Measurements from ENCODE around the gene ASXL3. TPM values are rescaled to one million over a fixed set of nuclear protein-coding genes. Genes with fewer than 3 reads are reported as not detected.

ASXL3 gene
- total and polyA plus RNA-seq, 9 of the 15 experiments (the other 6 are each of a cell fraction or from before 2014, with no cell fraction given), result not detected

GRCh38 chr18:33596178-33596854 is 18.3 kb downstream of the ASXL3 start (continued):
- no peak for TF ChIP-seq YY1 (IDR thresholded peaks at IDR 0.05; ENCODE audit: borderline replicate concordance in 1 of 3, control insufficient read depth in 1 of 3, extremely low read depth in 1 of 3, insufficient read depth in 3 of 3, insufficient read length in 1 of 3, insufficient replicate concordance in 2 of 3, low read depth in 1 of 3, low read length in 2 of 3)
- TF ChIP-seq CREBBP (IDR thresholded peaks at IDR 0.05; ENCODE audit: low read depth, low read length), result no peak
- no peak for TF ChIP-seq NKRF (IDR thresholded peaks at IDR 0.05; ENCODE audit: borderline replicate concordance)
- TF ChIP-seq OTX1 (CRISPR knock-in tag; IDR thresholded peaks at IDR 0.05), result no peak
- TF ChIP-seq U2AF2 (optimal IDR thresholded peaks at IDR 0.05; ENCODE audit: low read depth, low read length), result no peak
- no peak for TF ChIP-seq SNIP1 (IDR thresholded peaks at IDR 0.05; ENCODE audit: low read depth)
- no peak for TF ChIP-seq MNT (conservative IDR thresholded peaks at IDR 0.05)
- TF ChIP-seq USF2 (CRISPR knock-in tag; IDR thresholded peaks at IDR 0.05), result no peak
- TF ChIP-seq ATF2 (CRISPR knock-in tag; IDR thresholded peaks at IDR 0.05), result no peak

All from K562 (cell line).